ENCODE data around the gene DAD1. TPM values are rescaled to one million over a fixed set of nuclear protein-coding genes. Genes with fewer than 3 reads are reported as not detected.

DAD1 gene
- total RNA-seq, 1 donor from 2014 or later = 172 TPM

DNA sequence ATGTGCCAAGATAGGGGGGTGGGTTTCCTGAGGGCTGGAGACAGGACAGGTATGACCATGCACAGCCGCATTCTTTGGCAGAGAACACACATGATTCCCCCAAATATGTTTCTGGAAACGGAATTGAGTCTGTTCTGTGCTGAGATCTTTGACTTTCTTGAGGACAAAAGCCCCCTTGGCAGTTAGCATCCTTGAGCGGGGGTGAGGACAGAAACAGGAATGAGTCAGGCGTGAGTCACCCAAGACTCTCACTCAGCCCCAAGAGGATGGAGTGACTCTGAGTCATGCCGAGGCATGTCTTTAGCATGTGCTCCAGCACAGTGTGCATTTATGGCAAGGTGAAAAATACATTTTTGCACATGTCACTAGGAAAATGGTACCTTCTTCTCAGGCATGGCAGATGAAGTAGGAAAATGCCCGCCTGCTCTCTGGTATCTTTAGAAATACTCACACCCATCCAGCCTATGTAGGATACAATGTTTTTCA, 52.1 kb downstream of the DAD1 start:
- DNase-seq (ENCODE audit: low spot score) = peak; percentile 76

DNA sequence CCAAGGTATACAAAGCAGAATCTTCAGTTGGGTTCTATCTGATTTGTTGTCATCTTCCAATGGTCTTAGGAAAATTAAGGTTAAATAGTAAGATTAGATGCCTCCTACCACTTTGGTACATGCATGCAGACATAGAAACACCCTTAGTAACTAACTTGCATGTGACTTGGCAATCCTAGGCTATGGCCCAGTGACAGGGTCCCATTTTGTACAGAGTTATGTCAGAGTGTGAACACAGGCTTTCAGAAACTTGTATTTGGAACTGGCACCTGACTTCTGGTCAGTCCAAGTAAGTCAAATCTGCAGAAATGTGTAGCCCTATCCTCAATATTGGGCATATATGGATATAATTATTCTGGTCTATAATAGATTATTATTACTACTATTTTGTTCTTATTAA, 53.1 kb downstream of the DAD1 start:
- DNase-seq (ENCODE audit: low spot score) = no peak

DNA sequence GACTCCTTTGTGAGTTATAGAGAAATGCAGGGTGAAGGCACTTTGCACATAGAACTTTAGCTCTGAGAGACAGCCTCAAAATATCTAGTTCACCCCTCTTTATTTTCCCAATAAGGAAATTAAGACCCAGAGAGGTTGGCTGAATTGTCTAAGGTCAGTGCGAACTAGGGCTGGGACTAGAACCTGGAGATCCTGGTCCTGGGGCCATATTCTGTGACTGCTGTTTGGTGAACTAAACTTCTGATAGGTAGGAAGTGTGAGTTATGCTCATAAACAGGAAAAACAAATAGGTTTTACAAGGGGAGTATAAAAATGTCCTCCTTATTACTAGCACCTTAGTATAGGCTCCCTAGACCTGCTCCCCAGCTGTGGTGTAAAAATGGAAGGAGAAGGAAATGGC, 53.9 kb downstream of the DAD1 start:
- DNase-seq (ENCODE audit: low spot score) = no peak

DNA sequence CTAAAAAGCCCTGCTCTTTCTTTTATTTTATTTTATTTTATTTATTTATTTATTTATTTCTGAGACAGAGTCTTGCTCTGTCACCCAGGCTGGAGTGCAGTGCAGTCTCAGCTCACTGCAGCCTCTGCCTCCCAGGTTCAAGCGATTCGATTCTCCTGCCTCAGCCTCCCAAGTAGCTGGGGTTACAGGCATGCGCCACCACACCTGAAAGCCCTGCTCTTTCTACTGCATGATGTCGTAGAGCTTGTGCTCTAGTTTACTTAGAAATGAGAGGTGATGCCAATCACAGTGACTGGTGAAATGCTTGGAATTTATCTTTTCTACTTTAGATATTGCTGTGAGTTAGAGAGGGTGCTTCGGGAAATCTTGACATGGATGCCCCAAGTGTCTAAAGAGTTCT, 54.5 kb downstream of the DAD1 start:
- no peak for DNase-seq (ENCODE audit: low spot score)

DNA sequence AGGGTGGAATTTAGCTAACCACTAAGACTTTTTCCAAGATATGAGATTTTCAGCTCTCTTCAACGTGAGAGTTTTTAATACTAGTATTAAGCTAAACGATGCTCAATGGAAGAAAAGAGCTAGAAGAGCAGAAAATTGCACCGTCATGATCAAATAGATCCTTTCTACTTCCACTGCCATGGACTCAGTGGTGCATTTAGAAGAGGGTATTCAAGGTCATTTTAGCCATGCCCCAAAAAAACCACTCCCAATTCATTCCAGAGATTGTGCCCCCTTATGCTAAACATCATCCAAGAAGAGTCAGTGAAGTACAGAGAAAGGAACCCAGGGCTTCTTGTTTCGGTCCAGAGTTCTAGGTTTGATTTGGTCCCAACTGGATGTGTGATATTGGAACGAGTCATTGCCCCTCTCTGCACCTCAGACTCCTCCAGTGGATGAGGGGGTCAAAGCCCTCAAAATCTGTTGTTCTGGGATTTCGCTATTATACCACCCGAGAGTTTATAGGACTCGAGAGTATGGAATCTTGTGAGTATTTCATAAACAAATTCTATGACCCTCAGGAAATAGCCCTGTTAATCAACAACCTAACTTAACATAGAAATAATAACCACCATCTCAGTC, 55.2 kb downstream of the DAD1 start:
- DNase-seq (ENCODE audit: low spot score) = no peak

DNA sequence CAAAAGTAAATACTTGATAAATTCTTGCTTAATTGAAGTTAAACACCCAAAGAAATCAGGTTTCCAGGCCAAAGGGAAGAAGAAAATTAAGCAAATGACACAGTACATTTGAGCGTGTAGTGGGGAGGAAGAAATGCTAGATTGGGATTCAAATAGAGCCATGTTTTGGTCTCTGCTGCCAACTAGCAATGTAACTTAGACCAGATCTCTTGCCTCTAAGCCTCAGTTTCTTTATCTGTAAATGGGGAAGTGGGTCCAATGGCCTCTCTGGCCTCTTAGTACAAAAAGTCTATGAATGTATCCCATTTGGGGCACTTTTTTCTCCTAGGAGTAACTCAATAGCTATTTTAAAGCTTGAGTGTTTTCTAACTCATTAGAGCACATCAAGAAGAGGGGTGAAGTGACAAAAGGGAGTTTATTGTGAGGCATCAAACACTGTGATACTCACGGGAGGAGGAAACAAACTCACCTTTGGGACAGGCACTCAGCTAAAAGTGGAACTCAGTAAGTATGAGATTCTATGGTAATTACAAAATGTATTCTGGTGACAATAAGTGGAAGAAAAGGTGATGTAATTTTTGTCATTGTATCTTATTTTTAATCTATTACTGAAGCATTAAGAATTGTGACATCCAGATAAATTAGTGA, 55.8 kb downstream of the DAD1 start:
- DNase-seq (ENCODE audit: low spot score) = no peak

DNA sequence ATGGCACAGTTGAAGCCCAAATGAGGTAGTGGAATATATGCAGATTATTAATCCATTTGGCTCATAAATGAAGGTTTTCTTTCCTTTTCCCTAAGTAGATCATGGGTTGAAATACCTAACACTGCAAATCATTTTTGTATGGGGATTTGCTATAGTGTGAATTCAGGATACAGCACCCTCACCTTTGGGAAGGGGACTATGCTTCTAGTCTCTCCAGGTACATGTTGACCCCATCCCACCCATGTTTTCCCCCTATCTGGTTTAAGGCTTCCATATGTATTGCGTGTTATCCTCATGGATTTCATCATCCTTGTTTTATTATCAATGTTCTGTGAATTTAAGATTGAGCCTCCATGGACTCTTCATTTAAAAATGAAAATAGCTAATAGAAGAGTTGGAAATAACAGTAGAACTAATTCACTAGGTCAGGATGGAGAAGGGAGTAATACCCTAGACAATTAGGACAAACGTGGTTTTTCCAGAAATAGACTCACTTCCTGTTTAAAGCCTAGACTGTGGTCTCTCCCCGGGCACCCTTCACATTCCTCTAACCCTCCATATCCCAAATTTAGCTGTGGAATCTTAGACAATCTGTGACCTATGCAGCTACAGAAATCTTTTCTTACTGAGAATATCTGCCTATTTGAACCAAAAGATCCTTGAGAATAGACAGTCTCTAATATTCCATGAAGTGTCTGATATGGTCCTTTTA, 56.5 kb downstream of the DAD1 start:
- DNase-seq (ENCODE audit: low spot score) = no peak

DNA sequence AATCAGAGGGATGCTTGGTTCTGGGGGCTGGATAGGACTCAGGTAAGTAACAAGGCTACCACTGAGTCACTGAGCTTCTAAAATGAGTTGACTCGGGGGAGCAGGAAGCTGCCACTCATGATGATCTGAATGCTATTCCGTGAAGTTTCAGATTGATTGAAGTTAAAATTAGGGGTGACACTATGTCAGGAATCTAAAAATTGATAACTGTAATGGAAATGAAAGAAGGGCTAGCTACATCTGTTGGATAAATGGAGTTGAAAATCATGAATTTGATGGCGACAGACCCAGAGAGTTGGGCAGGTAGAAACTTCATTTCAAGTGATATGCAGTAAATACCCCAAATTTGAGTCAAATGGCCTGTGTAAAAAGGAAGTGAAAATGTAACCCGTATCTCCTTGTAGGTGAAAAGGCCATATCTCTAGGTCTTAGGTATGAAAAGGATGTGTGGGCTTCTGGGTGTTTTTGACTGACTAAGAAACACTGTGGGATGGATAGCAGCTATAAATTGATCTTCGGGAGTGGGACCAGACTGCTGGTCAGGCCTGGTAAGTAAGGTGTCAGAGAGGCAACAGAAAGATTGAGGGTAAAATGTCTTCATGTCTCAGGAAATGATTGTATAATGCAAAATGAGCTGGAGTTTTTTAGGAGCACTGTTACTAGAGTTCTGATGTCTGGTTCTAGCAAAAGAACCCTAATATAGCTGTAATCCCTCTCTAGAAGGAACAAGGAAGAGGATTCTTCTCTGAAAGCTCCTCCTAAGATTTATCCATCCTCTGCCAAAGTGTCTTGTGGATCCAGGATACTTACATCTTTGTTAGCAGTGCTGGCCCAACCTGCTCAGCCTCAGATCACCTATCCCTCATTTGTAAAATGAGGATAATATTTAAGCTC, 57.3 kb downstream of the DAD1 start:
- no peak for DNase-seq (ENCODE audit: low spot score)

DNA sequence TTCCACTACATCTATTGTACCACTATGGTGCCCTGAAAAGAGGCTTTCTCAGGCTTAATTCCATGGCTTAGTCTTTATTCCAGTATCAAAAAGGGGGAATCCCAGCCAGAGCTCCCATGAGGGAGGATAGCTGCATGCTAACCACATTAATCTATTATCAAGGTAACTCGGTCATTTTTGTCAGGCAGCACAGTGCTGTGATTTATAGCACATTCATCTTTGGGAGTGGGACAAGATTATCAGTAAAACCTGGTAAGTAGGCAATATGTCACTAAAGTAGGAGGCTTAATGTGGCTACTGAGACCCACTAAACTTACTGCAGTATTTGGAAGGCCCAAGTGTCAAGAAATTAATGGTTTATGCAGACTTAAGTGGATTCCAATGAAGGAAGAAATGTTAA, 58.9 kb downstream of the DAD1 start:
- DNase-seq (ENCODE audit: low spot score) = no peak

DNA sequence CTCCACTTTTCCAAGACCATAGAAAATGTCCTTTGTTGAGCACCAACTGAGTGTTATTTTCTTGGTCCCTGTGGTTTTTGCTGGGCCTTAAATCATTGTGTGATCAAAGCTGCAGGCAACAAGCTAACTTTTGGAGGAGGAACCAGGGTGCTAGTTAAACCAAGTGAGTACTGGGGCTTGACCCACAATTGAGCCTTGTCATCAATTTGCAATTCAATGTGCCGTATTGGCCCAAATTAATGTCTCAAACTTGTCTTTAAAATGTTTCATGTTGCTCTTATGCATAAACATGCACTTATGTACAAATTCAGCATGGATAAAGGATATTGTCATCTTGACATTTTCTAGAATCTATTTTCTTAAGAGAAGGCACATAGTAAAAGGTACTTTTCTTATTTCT, 62.3 kb downstream of the DAD1 start:
- DNase-seq (ENCODE audit: low spot score) = no peak

DNA sequence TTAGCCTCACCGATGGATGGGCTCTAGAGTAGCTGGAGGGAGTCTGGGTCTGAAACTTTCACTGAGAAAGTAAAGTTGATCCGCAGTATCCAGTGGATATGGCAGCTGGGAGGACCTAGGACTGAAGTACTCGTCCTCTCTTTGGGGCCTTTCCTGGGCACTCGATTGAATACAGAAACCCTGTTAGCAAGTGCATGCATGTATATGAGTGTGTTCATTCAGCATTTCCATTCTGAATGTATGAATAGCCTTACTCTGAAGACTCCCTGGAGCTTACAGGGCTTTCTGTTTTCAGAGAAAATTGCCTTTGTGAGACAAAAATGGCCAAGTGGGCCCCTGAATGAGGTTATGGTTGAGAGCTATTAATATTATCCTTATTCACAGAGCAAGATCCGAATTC, 62.8 kb downstream of the DAD1 start:
- no peak for DNase-seq (ENCODE audit: low spot score)

DNA sequence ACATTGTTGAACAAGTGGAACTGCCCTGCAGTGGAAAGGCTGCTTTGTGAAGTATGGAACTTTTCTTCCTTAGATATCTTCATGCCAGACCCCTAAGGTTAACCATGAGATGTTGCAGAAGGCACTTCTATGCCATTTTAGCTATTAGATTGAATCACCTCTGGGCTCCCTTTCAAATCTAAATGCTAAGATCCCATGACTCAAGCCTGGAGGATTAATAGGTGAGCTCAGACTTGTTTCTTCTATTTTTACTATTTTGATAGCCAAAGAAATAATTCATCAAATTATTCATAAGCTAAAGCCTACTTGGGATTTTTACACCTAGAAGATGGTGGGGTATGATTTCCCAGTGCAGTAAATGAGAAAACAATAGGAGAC, 64.3 kb downstream of the DAD1 start:
- DNase-seq (ENCODE audit: low spot score) = no peak

DNA sequence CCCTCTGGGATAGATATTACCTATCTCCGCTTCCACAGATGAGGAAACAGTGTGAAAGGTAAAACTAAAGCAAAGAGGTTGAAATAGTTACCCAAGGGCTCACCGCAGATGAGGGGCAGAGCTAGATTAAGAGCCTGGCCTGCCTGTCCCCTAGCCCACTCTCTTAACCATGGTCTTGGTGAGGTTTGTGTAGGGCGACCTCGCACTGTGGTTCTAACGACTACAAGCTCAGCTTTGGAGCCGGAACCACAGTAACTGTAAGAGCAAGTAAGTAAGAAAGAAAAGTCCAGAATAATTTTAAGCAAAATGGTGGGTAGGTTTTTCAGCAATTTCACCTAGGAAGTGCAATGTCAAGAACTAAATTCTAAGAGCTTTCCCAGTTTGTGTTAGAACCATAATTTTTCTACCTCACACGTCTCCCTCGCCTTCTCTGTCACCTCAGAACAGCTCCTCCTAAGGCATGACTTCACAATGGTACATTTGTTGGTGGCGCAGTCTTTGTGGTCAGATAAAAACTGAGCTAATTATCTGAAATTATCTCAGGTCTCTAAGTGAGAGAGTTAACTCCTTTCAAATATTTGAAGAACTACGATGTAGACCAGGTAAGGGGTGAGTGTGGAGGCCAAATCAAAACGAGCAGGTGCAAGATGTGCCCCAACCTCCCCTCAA, 64.8 kb downstream of the DAD1 start:
- no peak for DNase-seq (ENCODE audit: low spot score)

DNA sequence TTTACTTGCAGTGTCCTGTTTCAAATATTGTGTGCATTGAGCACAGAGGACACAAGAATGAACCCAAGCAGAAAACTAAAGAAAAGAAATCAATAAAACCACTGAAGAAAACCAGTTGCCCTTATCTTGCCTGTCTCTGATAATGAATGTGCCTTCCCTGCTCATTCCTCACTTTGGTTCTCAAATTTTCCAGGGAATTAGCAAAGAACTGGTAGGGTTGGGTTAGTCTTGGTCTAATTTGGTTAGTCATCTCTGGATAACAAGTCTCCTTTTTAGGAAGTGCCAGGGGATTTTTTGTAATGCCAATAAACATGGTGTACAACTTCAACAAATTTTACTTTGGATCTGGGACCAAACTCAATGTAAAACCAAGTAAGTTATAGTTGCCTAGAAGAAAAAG, 65.7 kb downstream of the DAD1 start:
- no peak for DNase-seq (ENCODE audit: low spot score)

DNA sequence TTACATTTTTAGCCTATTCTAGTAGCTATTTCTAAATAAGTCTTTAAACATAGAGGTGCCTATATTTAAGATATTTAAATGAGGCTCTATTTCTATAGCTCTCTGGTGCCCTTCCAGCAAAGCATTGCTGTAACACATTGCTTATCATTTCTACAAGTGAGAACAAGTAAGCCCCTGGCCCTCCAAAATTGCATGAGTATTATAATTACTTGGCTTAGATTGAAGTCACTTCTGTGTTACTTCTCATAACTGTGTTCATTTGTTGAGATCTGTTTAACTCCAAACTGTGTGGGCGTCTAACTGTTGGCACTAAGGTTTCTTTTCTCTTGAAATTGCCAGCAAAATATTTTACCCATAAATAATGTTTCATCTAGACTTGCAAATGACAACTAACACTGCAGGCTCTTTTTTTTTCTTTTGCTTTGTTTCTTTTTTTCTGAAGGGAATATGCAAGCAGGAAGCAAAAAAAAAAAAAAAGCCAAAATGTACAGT, 66.5 kb downstream of the DAD1 start:
- no peak for DNase-seq (ENCODE audit: low spot score)

DNA sequence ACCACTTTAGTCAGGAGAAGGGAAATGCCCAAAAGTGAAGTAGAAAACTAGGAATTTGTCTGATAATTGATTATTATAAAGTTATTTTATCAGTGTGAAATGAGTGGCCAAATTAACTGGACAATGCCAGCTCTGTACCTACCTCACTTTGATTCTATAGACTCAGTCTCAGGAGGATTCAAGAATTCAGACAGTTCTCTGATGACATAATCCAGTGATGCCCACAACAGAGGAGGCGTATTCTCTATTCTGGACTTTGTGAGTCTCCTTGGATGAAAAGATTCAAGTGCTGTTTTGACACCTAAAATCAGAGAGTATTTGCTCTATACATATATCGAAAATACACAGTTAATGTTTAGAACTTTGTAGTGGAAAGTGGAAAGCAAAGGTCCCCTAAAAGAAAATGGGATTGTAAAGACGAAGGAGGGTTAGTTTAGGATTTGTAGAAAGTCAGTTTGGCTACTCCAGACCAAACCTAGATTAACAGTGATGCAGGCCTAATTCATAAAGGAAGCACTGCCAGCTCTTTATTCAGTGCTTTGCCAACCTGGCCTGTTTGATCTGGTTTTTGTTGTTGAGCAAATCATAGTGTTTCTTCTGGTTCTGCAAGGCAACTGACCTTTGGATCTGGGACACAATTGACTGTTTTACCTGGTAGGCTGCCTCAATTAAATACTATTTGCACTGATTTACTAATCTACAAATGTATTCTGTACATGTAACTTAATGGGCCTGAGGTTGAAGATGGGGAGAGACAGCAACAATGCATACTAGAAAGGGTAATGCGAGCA, 67.4 kb downstream of the DAD1 start:
- no peak for DNase-seq (ENCODE audit: low spot score)

DNA sequence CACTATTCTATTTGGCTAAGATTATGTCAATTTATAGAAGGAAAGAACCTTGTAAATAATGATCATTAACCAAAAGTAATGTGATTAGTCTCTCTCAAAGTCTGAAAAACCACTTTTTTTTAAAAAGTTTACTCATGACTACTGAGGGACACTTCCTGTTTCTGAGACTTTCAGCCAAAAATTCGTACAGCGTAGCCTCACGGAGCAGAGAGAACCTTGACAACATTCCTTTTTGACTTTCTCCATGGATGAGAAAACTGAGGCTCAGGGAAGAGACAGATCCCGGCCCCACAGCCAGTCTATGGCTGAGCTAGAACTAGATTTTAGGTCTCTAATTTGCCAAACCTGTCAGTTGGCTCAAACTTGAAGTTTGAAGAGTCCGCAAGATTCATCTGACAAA, 68.2 kb downstream of the DAD1 start:
- no peak for DNase-seq (ENCODE audit: low spot score)

DNA sequence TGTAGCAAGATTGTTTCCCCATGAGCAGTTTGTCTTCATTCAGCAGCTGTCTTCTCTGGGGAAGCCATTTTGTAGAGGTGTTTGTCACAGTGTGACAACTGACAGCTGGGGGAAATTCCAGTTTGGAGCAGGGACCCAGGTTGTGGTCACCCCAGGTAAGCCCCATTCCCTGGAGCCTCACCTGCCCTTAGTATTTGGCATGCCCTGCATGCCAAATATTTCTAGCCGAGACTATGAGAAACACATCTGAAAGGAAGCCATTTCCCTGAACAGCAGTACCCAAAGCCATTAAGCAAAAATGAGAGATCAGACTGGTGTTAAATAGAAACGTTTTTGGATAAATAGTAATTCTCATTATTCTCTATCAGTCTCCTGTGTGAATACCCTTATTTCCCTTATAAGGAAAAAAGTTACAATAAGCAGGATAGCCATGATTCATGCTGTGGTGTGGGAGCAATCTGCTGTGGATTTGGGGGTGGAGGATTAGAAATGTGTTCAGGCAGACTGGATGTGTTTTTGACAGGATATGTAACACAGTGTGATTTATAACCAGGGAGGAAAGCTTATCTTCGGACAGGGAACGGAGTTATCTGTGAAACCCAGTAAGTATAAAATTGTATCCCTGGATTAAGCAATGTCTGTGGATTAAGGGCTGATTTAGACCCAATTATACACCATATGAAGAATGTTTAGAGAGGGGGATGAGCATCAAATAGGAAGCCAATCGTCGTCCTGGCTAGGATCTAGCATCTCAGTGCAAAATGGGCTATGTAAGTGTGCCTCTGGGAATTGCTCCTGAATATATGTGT, 68.9 kb downstream of the DAD1 start:
- DNase-seq (ENCODE audit: low spot score) = no peak

DNA sequence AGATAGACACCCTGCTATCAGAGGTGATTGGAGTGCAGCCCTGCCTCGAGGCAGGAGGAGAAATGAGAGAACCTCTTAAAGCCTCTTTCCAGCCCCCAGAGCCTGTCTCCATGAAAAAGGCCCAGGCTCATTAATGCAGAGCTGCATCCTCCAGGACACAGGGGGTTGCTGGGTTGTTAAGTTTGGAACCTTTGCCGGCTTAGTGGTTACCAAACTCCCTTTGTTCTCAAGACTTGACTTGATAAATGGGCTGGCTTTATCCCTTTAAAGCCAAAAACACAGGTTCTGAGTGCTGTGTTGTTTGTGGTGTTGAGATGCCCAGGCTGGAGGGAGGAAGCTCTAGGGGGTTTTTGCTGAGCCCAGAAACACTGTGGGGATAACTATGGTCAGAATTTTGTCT, 71.0 kb downstream of the DAD1 start:
- DNase-seq (ENCODE audit: low spot score) = no peak

All from ureter (tissue), 1 donor.